Hematopoietic multipotent progenitor cell treated with erythropoietin and hydrocortisone succinate and interleukin-3 and kit ligand, for 6 days (in vitro differentiated cells): Measurements from ENCODE around the gene CACNA1B.

Source experiments
- DNase-seq: peaks from one replicate; pipeline ENCODE4 v3.0.0-alpha.2; 2015

CACNA1B gene

DNA sequence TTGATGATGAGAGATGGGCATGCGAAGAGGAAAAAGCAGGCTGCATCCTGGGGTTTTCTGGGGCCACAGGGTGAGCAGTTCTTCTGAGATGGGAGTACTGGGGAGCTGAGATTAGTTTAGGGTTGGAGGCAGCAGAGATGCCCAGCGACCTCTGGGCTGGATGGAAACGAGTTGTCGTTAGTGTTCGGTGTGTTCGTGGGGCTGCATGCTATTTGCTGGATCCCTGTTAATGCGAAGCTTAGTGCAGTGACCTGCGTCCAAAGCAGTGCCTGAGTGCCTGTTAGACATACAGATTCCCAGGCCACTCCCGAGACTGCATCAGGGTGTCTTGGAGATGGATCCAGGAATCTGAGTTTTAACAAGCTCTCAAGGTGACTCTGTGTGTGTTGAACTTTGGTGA, 201.3 kb downstream of the CACNA1B start:
- no peak for DNase-seq

GRCh38 chr9:138080979-138081378, 203.4 kb downstream of the CACNA1B start:
- DNase-seq = no peak

GRCh38 chr9:138082918-138083636, 205.5 kb downstream of the CACNA1B start:
- no peak for DNase-seq

DNA sequence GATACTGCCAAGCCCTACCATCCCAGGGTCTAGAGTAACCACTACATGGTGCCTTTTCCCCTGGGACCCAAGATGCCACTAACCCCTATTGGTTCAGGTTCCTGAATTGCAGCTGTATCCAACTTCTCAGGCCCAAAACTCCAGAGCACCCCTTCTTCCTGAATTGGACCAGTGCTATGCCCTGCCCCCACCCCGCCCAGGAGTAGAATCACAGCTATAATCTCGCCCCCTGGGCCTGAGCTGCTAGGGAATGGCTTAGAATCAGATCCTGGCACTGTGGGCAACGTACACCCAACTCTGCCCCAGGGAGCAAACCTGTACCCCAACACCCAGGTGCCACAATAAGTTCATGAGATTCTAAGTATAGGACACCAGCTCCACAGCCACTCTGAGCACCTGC, 206.3 kb downstream of the CACNA1B start:
- no peak for DNase-seq

- no peak for DNase-seq
Measured at GRCh38 chr9:138085568-138085967, 208.0 kb downstream of the CACNA1B start.

DNA sequence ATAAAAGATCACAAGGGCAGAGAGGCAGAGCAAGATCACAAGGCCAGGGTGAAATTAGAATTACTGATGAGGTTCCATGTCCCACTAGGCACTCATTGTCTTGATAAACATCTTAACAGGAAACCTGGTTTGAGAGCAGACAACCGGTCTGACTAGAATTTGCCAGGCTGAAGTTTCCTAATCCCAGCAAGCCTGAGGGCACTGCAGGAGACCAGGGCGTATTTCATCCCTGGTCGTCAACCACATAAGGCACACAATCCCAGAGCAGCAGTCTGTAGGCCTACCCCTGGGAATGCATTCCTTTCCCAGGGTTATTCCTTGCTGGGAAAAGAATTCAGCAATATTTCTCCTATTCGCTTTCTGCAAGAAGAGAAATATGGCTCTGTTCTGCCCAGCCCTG, 214.5 kb downstream of the CACNA1B start:
- DNase-seq = peak; percentile 4

DNA sequence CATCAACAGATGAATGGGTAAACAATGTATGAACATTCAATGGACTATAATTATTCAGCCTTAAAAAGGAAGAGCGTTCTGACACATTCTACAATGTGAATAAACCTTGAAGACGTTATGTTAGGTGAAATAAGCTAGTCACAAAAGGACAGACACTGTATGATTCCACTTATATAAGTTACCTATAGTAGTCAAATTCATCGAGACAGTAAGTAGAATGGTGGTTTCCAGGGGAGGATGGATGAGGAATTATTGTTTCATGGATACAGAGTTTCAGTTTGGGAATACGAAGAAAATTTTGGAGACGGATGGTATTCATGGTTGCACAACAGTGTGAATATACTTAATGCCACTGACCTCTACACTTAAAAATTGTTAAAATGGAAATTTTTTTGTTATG, 216.4 kb downstream of the CACNA1B start:
- DNase-seq = no peak

GRCh38 chr9:138095813-138096518, 218.4 kb downstream of the CACNA1B start:
- no peak for DNase-seq

DNA sequence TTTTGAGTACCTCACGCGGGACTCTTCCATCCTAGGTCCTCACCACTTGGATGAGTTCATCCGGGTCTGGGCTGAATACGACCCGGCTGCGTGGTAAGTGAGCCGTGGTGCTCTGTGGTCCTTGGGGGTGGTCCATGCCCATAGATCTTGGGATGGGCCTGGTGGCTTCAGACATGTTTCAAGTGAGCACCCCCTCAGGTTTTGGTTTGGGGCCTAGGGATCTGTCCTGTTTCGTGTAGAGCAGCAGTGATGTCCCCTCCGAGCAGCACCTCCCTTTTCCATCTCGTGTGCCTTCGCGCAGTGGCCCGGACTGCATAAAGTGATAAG, 218.9 kb downstream of the CACNA1B start:
- DNase-seq = no peak

- no peak for DNase-seq
Measured at GRCh38 chr9:138097501-138097991, 220.0 kb downstream of the CACNA1B start.

- DNase-seq = no peak
Measured at GRCh38 chr9:138098116-138098907, 220.7 kb downstream of the CACNA1B start.

DNA sequence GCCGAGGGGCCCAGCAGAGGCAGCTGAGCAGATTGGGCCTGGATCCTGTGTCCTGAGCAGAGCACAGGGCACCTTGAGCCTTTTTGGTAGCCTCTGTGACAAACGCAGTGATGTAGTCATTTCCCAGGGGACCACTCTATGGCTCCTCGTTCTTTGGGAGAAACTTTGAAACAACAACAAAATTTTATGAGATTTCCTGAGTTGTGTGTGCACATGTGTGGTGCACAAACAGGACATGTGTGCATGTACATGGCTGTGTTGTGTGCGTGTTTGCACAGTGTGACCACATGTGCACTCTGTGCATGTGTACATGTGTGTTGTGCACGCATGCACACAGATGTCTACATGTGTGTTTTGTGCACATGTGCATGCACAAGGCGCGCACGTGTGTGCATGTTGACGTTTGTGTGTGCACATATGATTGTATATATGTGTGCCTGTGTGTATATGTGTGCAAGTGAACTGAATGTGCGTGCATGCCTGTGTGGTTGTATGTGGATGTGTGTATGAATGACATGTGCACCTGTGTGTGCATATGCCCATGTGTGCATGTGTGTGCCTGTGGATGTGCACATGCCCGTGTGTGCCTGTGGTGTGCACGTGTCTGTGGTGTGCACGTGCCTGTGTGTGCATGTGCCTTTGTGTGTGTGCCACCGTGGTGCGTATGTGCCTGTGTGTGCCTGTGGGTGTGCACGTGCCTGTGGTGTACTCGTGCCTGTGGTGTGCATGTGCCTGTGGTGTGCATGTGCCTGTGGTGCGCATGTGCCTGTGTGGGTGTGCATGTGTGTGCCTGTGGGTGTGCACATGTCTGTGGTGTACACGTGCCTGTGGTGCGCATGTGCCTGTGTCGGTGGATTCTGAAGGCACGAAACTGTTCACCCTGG, 221.6 kb downstream of the CACNA1B start:
- DNase-seq = no peak

DNA sequence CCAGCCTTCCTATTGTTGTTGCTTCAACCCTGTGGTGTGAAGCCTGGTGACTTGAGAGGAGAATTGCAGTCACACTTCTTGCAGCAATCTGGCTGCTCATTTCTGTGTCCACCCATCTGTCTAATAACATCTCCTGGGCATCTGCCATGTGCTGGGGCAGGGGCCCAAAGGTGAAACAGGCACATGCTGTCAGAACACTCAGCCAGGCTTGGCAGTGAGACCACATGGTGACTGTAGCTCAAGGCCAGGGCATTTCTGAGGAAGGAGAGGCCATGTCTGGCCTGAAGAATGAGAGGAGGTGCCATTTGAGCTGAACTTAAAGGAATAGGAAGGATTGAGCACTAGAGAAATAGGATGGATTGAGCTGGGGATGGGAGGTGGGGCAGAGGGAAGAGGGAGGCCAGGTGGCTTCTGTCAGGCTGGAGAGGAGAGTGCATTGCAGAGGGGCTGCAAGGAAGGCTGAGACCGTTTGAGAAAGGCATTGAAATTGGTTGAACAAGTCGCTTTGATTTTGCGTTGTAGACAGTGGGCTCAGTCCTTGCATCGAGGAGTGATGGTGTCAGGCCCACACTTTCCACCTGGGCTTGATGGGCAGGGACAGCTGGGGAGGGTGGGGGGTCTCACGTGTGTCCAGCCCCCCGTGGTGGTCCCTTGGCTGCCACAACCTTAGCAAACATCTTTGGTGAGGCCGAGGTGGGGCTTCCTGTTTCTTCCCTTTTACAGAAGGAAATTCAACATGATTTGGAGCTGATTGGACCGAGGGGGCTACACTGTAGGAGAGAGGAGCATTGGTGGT, 222.4 kb downstream of the CACNA1B start:
- no peak for DNase-seq

DNA sequence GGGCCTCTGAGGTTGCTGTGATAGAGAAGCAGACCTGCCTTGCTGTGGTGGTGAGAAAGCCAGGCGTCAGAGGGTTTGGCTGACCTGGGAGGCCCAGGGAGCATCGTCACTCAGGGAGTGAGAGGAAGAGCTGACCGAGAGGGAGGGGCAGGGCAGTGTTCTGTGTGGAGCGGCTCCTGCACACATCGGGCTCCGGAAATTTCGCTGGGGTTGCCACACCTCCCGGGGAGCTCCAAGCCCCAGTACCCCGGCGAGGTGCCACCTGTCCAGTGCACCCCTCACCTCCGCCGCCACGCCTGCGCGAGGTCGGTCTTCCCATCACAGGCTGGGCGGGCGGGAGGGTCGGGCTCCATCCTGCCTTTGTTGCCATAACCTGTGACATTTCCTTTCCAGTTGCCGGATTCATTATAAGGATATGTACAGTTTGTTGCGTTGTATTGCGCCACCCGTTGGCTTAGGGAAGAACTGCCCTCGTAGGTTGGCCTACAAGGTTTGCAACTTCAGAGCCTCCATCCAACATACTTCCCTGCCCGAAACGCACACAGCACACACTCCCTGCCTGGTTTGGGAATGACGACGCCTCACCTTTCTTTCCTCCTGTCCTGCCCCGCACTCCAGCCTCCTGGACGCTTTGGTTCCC, 223.2 kb downstream of the CACNA1B start:
- peak; percentile 10 for DNase-seq

- no peak for DNase-seq
Measured at GRCh38 chr9:138101444-138102234, 224.1 kb downstream of the CACNA1B start.

DNA sequence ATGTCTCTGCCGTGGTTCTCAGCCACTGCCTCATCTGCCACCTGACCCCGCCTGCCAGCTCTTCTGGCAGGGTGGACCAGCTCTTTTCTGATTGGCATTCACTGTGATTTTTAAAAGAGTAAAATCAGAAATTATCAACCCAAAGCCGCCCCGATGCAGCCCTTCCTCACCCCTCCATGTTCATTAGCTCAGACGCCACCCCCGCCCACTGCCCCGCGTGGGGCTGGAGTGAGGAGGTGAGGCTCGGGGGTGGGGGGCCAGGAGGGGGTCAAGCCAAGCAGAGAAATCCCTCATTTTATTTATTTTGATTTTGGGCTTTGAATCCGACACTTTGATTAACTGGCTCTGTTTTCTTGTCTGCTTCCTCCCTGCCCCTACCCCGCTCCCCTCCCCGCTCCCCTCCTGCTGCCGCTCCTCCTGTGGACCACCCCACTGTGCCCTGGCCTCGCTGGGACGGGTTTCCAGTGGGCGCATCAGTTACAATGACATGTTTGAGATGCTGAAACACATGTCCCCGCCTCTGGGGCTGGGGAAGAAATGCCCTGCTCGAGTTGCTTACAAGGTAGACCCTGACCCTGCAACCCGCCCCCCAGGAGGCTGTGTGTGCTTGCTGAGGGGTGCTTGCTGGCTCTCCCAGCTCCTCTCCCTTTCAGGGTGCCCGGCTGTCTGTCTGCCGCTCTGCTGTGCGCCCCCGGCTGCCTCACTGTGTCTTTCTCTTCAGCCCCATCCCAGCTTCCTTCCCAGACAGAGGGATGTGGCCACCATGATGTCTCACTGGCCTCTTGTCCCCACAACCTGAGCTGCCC, 224.9 kb downstream of the CACNA1B start:
- DNase-seq = no peak

DNA sequence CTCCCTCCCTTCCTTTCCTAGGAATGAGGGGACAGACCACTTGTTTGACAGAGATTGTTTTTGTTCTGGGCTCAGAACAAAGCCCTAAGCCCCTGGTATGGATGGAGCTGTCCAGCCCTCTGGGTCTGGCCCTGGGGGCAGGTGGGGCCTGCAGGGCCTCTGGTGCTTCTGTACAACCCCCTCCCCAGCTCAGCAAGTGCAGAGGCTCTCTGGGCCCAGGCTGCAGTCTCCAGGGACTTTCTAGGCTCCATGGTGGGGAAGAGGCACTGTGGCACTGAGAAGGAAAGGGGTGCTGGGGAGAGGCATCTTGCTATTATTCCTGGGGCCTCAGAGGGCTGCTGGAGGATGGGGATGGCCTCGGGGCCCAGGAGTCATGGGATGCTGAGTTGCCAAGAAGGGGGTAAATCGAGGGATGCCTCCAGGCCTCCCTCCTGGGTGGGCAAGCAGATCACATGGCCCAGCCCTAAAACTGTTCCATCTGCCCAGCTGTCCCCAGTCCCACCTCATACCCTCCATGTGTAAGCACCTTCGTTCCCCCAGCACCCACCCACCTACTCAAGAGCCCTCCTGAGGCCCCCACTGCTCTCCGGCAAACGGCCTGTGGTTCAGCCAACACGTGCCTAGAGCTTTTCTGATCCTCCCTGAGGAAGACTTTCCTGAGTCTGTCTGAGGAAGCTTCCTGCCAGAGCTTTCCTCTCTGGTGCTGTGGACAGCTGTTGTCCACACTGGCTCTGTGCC, 225.7 kb downstream of the CACNA1B start:
- no peak for DNase-seq

GRCh38 chr9:138103849-138104206, 226.2 kb downstream of the CACNA1B start:
- DNase-seq = no peak
